ENCODE measurements around the gene CBFB.
A peak's percentile ranks its signal among the peaks of the same experiment; 100 is the strongest.
"Not testable (repeated sequence)": the region's sequence is repeated elsewhere in the genome, so short reads cannot be mapped to it uniquely, and the experiment has no call there.

The CBFB gene

DNA sequence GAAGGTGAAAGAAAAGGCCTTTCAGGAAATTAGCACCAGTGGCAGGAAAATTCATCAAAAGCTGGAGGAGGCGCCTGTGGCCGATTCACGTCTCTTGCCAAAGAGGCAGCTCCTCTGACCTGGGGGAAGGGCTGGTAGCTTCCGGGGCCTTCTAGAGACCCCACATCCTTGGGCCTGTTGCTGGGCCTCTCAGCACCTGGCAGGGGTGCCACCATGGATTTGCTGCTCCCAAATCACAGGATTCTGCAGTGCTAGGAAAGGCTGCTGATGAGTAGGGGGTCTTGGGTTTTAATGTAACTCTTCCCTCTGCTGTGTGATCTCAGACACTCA, 11.6 kb upstream of the CBFB start:
- DNase-seq: no peak

DNA sequence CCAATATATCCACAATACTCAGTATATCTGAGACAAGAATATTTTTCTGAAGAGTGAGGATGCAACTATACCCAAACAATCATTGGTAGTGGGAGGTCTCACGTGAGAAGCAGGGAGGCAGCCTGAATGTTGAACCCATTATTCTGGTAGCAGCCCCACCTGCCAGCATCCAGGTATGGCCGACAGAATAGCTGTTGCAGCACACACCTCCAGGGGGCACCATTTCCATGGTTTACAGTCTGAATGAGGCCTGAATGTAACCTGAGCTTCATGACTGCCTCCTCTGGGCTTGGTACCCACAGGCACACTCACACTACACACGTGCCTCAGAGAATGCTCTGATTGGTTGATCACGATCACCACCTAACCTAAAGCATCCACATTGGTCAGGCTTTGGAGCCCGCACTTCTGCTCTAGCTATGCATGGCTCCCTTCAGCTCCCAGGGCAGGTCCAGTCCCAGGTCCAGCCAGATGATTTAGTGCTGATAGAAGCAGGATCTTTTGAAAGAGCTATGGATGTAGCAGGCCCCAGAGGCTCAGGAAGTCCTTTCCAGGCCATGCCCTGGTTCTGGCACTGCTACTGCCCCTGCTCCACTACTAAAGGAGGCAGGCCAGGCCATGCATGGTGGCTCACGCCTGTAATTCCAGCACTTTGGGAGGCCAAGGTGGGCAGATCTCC, 11.0 kb upstream of the CBFB start:
- DNase-seq: peak; percentile 82

DNA sequence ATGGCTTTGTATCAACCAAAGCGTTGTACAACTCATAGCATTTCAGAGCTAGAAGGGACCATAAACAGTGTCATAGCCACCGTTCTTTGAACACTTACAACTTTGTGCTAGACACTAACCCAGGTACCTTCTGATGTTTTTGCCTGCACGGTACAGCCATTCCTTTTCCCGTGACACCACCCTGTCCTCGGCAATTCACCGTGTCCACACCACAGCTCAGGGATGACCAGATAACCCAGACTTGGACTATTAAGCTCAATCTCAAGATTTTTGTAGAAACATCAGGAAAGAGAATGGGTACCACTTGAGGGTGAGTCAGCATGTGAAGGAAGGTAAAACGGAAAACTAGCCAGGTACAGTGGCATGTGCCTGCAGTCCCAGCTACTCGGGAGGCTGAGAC, 9.8 kb upstream of the CBFB start:
- no peak for DNase-seq

DNA sequence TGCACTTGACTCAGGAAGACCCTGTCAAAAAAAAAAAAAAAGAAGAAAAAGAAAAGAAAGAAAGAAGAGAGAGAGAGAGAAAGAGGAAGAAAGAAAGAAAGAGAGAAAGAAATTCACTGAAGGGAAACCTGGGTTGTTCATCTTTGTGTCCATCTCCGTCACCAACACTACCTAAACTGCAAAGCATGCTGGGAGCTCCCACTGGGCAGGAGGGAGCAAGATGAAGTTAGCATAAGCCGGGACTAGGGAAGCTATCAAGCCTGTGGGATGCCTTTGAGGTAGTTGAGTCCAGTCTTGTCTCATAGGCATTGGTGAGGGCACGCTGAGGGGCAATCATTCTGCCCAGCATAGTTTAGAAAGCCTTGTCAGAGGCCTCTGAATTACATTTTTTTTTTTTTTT, 7.6 kb upstream of the CBFB start:
- DNase-seq: no peak

DNA sequence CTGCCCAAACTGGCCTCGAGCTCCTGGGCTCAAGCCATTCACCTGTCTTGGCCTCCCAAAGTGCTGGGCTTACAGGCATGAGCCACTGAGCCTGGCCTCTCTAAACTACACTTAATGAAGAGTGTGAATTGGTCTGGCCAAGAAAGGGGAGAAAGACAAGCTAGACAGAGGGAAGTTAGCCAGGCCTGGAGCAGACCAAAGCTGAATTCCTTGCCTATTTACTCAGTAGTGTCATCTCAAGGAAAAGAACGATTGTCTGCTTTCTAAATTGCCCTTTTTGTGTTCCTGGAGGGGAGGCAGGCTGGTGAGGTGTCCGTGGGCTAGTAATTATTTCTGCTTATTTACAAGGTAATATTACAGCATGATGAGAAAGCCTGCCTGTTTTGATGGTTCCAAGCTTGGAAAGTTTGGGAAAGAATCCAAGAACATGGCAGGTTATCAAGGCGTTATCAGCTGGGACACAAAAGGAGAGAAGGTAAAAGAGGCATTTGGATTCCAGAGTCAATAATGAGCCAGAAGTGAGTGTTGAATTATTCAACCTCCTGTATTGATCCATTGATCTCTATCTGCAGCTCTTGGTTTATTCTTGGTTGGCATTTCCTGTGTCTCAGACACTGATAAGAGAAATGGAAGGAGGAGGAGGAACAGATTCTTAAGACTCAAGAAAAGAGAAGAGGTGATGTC, 6.3 kb upstream of the CBFB start:
- no peak for DNase-seq

DNA sequence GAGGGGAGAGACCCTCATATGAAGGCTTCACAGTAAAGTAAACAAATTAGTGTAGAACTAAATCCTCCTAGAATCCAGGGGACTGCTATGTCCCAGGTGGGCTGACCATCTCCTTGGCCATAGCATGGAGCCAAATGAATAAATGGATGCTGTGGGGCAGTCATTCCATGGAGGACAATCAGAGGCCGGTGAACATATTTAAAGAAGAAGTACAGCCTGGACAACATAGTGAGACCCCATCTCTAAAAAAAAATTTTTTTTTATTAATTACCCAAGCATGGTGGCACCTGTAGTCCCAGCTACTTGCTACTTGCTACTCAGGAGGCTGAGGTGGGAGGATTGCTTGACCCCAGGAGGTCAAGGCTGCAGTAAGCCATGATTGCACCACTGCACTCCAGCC, 5.3 kb upstream of the CBFB start:
- no peak for DNase-seq

DNA sequence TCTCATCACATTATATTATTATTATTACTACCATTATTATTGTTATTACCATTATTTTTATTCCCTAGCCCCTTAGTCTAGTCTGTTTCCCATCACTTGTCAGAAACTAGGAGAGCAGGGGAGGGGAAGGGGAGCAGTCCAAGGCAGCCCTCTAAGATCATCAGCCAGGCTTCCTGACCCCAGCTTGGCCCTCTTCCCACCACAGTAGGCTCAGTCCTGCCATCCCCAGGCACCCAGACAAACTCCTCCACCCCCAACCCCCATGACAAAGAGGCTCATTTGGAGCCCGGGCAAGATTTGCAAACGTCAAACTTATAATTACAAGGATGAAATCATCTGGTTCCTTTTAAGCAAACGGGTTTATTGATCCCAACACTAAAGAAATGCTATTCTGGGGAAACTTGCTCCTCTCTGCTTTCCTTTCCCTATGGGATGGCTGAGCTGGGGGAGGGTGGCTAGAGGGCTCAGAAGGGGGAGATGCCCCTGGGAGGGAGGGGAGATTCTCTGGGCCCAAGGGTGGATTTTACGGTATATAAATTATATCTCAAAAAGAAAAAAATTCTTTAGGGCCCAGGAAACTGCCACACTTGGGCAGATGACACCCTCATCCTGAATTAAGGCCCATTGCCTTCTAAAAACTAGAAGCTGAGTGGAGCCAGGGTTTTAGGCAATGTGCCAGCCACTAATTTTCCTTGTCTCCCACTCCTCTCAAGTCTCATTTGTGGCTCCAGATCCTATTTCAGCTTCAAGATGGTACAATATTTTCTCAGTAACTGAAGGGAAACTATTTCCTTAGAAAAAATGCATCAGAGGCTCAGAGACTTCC, 4.4 kb upstream of the CBFB start:
- no peak for DNase-seq

DNA sequence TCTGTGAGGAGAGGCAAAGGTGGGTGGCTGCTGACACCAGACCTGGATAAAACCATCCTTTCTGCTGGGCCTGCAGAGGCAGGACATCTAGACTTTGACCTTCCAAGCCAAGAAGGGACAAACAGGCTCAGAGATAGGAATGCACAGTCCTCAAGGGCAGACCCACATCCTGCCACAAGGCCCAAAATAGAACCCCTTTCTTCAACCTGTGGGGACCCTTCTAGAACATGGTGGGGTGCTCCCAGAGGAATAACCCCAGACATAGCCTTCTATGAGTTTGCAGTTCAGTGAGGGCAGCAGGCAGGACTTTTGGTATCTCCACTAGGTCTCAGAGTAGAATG, 3.8 kb upstream of the CBFB start:
- DNase-seq: no peak

DNA sequence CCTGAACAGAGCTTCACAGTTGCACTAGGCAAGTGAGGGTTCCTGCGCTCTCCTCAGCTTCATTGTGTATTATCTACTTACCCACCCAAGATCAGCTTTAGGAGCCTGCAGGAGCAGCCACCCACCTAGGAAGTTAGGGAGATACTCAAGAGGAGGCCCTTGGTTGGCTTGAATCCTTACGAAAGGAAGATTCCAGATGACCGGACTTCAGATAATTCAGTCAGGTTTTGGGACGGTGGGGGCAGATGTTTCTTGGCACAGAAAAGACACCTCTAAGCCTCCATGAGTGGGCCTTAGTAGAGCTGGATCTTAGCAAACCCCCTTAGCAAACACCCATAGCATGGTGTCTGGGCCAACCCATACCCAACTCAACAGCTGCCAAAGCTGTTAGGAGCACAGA, 2.4 kb upstream of the CBFB start:
- no peak for DNase-seq

DNA sequence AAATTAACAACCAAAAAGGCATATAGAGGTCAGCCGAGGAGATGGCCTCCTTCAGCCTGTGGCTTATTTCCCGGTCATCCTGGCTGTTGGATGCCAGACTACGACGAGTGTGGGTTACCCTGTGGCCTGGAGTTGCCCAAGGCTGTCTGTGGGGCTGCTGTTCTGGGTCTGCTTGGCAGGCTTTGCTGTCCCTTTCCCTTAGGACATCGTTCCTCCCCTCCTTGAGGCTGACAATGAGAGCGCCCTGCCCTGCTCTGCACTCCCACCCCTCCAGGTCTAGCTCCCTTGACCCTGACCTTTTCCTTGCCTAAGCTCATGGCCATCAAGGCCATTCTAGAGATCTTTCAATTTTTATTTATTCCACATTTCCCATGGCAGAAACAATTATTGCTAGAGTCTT, 1.9 kb upstream of the CBFB start:
- no peak for DNase-seq

DNA sequence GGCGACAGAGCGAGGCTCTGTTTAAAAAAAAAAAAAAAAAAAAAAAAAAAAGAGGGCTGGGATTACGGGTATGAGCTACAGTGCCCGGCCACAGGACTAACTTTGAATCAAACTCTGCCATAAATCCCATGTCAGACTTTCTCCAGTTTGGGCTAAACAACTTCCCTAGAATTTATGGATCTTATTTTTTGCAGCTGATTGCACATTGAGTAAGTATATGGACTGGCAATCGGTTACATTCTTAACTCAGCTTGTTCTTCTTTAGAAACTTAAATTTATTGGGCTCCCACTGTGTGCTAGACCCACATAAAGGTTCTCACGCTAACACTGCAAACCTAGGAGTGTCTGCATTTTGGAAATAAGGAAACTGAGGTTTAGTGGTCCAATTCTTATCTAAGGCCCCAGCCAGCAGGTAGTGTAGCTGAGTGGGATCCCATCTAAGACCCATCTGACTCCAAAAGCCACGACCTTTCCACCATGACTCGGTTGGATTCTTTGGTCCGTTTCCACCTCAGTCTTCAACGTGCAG, 718 bp upstream of the CBFB start:
- DNase-seq: no peak

DNA sequence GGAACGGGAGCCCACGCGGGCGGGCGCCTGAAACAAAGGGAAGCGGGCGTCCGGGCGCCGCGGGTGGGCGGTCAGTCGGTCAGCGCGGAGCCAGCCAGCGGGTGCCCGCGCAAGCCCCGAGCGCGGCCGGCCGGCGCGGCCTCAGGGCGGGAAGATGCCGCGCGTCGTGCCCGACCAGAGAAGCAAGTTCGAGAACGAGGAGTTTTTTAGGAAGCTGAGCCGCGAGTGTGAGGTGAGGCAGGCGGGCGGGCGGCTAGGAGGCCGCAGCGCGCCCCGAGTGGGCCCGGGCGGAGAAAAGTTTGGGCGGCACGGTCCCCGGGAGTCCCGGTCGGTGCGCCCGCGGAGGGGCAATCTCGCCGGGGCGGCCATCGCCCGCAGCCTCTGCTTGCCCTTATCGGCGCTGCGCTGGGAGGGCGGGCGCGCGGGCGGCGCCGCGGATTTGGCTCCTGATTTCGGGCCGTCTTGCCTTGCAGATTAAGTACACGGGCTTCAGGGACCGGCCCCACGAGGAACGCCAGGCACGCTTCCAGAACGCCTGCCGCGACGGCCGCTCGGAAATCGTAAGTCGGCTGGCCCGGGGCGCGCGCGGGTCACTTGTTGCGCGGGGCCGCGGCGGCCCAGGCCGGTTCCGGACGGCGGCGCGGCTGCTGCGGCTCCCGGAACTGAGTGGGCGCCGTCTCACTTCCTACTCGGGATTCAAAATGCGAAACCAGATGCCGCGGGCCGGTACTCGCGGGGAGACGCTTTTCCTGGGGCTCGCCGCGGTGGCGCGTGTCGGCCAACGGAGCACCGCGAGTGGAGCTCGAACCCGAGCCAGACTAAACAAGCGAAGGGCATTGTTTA, 526 bp downstream of the CBFB start:
- DNase-seq: peak; percentile 62

DNA sequence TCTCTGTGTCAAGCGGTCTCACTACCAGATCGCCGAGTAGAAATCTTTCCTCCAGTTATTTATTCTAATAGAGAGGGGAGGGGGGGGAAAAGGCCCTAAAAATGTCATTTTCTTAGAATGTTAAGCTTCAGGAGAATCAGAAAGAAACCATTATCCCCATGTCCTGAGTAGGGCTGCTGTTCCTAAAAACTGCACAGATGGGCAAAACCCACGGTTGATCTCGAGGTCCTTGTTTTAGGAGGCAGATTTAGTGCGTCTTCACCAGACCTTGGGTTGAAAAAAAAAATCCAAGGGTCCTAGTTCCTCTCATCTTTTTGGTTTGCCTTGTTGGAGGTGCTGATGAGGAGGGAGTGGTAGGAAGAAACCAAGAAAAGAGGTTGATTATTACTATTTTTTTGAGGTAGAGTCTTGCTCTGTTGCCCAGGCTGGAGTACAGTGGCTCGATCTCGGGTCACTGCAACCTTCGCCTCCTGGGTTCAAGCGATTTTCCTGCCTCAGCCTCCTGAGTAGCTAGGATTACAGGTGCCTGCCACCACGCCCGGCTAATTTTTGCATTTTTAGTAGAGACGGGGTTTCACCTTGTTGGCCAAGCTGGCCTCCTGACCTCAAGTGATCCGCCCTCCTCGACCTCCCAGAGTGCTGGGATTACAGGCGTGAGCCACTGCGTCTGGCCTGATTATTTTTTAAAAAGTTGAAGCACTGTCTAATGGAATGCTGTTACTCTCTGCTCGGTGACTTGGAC, 1.4 kb downstream of the CBFB start:
- no peak for DNase-seq

DNA sequence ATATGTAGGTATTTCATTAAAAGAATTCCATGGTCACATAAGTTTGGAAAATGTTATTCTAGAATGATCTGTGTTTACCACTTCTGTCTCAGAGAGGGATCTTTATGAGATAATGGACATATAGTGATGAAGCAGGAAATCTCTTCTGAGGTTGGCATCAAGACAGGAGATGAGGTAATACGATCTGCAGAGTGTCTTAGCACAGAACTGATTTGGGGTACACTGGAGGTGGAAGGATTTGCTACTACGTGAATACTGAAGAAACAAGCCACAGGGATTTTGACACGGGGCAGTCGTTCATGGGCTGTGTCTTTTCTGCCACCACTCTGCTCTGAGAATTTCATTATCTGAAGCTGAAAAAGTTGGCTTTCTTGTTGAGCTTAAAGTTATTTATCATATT, 5.5 kb downstream of the CBFB start:
- DNase-seq: no peak

DNA sequence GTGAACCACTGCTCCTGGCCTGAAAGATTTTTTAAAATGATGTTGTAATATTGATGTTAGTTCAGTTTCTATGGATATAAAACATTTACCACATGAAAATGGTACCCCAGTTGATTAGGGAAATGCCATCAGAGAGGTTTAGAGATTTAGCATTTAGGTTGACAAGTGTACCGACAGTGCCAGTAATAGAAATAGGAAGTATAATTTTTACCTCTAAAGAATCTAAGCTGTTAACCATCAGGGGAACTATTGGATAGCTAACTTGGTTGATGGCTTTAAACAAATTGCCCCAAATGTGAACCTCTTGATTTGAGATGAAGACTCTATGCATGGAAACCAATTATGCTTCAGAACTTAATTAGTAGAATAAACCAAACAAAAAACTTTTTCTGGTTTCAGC, 6.4 kb downstream of the CBFB start:
- no peak for DNase-seq

DNA sequence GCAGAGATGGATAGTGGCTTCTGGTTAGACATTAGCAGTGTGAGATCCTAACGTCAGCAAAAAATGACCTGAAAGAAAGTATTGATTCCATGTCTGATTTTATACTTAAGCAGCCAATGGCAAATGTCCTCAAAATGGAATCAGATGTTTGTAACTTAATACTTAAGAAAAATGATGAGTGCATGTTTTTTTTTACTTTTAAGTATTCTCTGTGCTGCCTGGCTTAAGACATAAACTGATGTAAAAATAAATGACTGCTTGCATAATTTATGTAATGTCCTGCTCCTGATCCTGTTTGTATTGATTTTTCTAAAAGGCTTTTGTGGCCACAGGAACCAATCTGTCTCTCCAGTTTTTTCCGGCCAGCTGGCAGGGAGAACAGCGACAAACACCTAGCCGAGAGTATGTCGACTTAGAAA, 7.4 kb downstream of the CBFB start:
- DNase-seq: no peak

DNA sequence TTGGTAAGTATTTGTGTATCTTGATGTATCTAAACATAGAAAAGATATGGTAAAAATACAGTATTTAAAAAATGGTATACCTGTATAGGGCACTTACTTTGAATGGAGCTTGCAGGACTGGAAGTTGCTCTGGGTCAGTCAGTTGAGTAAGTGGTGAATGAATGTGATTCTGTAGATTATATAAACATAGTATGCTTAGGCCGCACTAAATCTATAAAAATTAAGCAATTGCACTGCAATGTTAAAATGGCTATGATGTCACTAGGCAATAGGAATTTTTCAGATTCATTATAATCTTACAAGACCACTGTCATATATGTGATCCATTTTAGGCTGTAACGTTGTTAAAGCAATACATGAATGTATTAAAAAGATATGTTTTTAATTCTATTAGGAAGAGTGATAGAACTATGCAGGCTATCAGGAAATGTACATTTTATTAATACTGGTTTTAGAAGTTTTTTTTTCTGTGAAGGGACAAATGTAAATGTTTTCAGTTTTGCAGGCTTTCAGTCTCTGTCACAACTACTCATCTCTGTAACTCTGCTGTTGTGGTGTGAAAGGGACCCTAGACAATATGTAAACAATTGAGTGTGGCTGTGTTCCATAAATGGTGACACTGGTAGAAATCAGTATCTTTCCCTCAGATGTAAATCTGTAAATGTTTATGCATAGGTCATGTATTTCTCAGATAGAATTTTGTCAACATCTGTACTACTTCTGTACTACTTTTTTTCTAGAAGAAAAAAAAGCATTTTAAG, 10.5 kb downstream of the CBFB start:
- DNase-seq: no peak

DNA sequence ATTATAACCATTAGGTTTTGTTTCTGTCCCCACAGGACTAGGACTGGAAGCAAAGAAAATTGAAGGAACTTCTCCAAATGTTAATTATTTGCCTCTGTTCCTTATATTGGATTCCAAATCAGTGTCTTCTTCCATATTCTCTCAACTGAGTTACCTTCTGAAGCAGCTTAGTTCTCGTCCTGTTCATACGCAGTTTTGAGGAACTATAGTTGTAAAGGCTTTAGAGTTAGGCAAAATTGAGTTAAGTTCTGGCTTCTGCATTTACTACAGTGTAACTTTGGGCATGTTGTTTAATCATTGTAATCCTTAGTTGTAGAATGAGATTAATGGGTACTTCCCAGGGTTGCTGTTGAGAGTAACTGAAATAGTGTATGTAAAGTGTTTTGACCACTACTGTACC, 11.2 kb downstream of the CBFB start:
- DNase-seq: no peak

DNA sequence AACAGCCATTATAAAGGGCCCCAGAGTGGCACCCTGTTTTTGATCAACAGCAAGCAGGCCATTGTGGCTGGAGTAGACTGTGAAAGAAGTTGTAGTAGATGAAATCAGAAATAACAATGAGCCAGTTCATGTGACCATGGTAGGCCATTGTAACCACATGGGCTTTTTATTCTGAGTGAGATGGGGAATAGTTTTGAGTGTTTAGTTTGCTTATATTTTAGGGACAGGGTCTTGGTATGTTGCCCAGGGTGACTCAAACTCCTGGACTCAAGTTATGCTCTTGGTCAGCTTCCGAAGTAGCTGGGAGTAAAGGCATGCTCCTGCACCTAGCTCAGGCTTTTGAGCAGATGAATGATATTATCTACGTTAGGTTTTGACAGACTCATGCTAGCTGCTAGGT, 12.0 kb downstream of the CBFB start:
- no peak for DNase-seq

DNA sequence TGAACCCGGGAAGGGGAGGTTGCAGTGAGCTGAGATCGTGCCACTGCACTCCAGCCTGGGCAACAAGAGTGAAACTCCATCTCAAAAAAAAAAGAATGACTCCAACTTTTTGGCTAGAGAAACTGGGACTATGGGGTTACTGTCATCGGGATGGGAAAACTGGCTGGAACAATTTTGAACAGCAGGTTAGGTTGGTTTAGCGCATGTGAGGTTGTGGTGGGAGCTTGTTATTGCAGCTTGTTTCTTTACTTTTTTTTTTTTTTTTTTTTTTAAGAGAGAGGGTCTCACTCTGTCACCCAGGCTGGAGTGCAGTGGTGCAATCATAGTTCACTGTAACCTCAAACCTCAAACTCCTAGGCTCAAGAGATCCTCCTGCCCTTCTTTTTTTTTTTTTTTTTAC, 12.6 kb downstream of the CBFB start:
- DNase-seq: not testable (repeated sequence)

DNA sequence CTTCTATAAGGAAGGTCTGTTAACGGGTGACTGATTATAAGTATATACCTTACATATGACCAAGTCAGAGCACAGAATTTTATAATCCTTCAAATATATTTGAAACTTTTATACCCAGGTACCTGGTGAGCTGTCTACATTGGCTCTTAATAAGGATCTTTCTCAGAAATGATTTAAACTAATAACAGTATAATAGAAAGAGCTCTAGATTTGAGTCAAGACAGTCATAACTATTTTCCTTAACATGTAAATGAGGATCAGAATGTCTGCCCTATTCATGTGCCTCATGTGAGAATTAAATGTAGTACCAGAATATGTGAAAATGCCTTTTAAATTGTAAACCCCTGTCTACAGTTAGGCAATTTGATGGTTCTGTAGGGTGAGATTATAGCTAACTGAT, 14.5 kb downstream of the CBFB start:
- DNase-seq: no peak

DNA sequence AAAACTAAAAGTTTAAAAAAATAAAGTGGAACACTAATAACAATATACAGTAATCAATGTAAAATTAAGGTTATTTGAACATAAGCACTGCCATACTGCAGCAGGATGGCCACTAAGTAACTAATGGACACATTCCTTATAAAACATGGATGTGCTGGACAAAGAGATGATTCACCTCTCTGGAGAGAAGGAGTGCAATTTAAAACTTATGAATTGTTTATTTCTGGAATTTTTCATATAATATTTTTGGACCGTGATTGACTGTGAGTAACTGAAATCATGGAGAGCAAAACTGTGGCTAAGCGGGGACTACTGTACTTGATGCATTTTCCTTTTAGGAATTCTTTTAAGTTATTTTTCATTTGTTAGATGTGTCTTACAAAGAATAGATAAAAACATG, 21.8 kb downstream of the CBFB start:
- DNase-seq: no peak
